Stimulated activated CD8-positive, alpha-beta memory T cell treated with anti-CD3 and anti-CD28 coated beads, Interleukin-12 subunit alpha, Interleukin-12 subunit beta, amount 100 ng/mL, for 24 hours (primary cell): ENCODE results near the gene ABCC3.

Source experiments
- DNase-seq: peaks from one replicate; pipeline ENCODE4 v3.0.0-alpha.2; 2020; ENCODE audit errors: extremely low read depth

ABCC3 gene

DNA sequence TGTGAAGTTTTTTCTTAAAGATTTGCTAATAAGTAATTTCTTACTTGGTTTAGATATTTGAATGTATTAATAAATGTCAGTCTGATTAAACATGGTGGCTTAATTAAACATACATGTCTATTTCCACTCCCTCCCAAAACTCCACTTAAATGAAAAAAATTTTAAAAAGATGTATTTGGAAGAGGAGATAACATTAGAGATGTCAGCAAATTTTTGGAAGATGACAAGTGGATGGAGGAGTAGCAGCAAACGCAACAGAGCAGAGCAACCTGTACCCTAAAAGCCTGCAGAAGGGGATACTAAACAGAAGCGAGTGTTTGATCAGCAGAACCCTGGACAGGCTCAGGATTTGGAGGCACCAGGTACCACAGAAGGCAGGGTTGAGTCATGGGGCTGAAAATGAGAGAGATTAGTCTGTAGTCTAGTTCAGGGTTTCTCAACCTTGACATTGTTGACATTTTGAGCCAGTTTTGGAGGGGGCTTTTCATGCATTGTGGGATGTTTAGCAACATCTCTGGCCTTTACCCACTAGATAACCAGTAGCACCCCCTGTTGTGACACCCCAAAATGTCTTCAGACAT is 102.5 kb downstream of the ABCC3 start:
- no peak for DNase-seq

DNA sequence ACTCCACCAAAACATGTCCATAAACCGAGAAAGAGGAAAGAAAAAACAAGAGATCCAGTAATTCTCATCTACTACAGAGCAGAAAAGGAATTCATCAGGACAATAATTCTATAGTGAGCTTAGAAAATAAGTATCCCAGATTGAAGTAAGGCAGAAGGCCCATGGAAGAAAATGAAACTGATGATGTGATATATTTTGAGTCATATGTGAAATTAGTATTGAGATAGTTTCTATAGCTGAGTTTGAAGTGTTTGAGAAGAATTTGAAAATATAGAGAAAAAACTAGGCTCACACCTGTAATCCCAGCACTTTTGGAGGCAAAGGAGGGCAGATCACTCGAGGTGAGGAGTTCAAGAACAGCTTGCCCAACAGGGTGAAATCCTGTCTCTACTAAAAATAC is 104.4 kb downstream of the ABCC3 start:
- DNase-seq = no peak
